ENCODE measurements around the gene ETV6. TPM values are rescaled to one million over a fixed set of nuclear protein-coding genes. Genes with fewer than 3 reads are reported as not detected.

The ETV6 gene
- total and polyA plus RNA-seq, 9 of the 15 experiments (the other 6 are each of a cell fraction or from before 2014, with no cell fraction given) = 0.81 to 12.7 (median 4.1) TPM

DNA sequence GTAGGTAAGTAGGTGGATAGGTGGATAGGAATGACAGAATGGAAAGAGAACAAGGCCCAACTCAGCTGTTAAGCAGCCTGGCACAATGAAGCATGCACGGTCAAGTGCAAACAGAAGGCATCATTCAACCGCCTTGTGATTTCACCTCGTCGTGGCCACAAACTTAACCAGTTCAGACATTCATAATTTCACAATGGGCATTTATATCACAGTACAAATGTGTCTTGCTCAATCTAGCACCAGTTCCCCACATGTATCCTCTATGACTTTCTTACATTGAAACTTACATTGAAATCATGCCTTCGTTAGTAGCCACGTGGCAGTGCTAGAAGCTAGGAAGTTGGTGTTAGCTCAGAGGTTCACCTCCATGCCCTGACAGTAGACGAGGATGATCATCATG is 207.5 kb downstream of the ETV6 start:
- ATAC-seq (no peak), DNase-seq (ENCODE audit: extremely low read depth in 1 of 4, low spot score in 3 of 4) (no peak), FAIRE-seq (no peak)
- 80% methylated on average over 7 of the region's 7 CpGs for WGBS (ENCODE audit: insufficient coverage, low coverage, missing lambda C conversion rate)
- H3K27ac ChIP-seq (ENCODE audit: extremely low read depth, low read depth, low read length) = no peak overlapping the region
- no peaks in the 10 kb centered on the region for H3K4me1 ChIP-seq (replicated peaks in 1 of 2; ENCODE audit: control insufficient read depth in 2 of 2, insufficient read depth in 2 of 2, low read length in 2 of 2)
- no peaks in the 10 kb centered on the region for H3K9me3 ChIP-seq (replicated peaks; ENCODE audit: control insufficient read depth, insufficient read depth, low read depth, low read length)
- no peaks in the 10 kb centered on the region for H4K20me1 ChIP-seq (replicated peaks; ENCODE audit: control insufficient read depth, insufficient read depth, low read length)
- no peak overlapping the region for H2AFZ ChIP-seq (ENCODE audit: low read depth, low read length)
- H3K9me1 ChIP-seq (ENCODE audit: control insufficient read depth, insufficient read depth, low read length) = no peaks in the 10 kb centered on the region
- intact Hi-C loops (cut with micrococcal nuclease) = no loop called here
- in situ Hi-C loops (cut with MboI) = no loop called here
- ChIA-PET CTCF (ENCODE audit: low intra/inter-chr PET ratio) (no interaction called here), POLR2A (no interaction called here)
- no TSS peak for BruUV-seq (replicated peaks)
- no peaks in the 10 kb centered on the region for H3K27me3 ChIP-seq (ENCODE audit: control insufficient read depth in 2 of 2, insufficient read depth in 2 of 2, low read length in 2 of 2)
- no peak overlapping the region for H3K4me2 ChIP-seq (ENCODE audit: insufficient read depth, low read length)
- H3K4me3 ChIP-seq = no peak overlapping the region
- H3K36me3 ChIP-seq (ENCODE audit: control insufficient read depth, insufficient read depth, low read length) = peaks cover 6% of the 10 kb centered on the region; the same call in 1 of the 3 replicates
- H3K79me2 ChIP-seq (ENCODE audit: control insufficient read depth, insufficient read depth, low read length) = no peaks in the 10 kb centered on the region
- TF ChIP-seq TOE1 (IDR thresholded peaks at IDR 0.05; ENCODE audit: borderline replicate concordance) = no peak
- no peak for TF ChIP-seq TOE1 (CRISPR knock-in tag; IDR thresholded peaks at IDR 0.05; ENCODE audit: borderline replicate concordance, low read depth)
- no peak for TF ChIP-seq ZNF121 (CRISPR knock-in tag; conservative IDR thresholded peaks at IDR 0.05)
- TF ChIP-seq SMARCB1 (IDR thresholded peaks at IDR 0.05; ENCODE audit: insufficient read length, low read depth) = no peak
- TF ChIP-seq, protein P1, sequence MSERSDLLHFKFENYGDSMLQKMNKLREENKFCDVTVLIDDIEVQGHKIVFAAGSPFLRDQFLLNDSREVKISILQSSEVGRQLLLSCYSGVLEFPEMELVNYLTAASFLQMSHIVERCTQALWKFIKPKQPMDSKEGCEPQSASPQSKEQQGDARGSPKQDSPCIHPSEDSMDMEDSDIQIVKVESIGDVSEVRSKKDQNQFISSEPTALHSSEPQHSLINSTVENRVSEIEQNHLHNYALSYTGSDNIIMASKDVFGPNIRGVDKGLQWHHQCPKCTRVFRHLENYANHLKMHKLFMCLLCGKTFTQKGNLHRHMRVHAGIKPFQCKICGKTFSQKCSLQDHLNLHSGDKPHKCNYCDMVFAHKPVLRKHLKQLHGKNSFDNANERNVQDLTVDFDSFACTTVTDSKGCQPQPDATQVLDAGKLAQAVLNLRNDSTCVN (CRISPR knock-in tag; IDR thresholded peaks at IDR 0.05) = no peak
- TF ChIP-seq, protein P2, sequence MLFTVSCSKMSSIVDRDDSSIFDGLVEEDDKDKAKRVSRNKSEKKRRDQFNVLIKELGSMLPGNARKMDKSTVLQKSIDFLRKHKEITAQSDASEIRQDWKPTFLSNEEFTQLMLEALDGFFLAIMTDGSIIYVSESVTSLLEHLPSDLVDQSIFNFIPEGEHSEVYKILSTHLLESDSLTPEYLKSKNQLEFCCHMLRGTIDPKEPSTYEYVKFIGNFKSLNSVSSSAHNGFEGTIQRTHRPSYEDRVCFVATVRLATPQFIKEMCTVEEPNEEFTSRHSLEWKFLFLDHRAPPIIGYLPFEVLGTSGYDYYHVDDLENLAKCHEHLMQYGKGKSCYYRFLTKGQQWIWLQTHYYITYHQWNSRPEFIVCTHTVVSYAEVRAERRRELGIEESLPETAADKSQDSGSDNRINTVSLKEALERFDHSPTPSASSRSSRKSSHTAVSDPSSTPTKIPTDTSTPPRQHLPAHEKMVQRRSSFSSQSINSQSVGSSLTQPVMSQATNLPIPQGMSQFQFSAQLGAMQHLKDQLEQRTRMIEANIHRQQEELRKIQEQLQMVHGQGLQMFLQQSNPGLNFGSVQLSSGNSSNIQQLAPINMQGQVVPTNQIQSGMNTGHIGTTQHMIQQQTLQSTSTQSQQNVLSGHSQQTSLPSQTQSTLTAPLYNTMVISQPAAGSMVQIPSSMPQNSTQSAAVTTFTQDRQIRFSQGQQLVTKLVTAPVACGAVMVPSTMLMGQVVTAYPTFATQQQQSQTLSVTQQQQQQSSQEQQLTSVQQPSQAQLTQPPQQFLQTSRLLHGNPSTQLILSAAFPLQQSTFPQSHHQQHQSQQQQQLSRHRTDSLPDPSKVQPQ (CRISPR knock-in tag; IDR thresholded peaks at IDR 0.05; ENCODE audit: borderline replicate concordance) = no peak
- no peak for TF ChIP-seq PTRF (tag; IDR thresholded peaks at IDR 0.05)
- no peak for TF ChIP-seq MECOM (CRISPR knock-in tag; IDR thresholded peaks at IDR 0.05)
- no peak for TF ChIP-seq MAFG (tag; conservative IDR thresholded peaks at IDR 0.05)
- TF ChIP-seq TBP (optimal IDR thresholded peaks at IDR 0.05; ENCODE audit: low read depth, low read length) = no peak
- TF ChIP-seq ZNF197 (CRISPR knock-in tag; IDR thresholded peaks at IDR 0.05; ENCODE audit: low read depth) = no peak
- no peak for TF ChIP-seq ZNF124 (CRISPR knock-in tag; IDR thresholded peaks at IDR 0.05)
- TF ChIP-seq, protein P3, sequence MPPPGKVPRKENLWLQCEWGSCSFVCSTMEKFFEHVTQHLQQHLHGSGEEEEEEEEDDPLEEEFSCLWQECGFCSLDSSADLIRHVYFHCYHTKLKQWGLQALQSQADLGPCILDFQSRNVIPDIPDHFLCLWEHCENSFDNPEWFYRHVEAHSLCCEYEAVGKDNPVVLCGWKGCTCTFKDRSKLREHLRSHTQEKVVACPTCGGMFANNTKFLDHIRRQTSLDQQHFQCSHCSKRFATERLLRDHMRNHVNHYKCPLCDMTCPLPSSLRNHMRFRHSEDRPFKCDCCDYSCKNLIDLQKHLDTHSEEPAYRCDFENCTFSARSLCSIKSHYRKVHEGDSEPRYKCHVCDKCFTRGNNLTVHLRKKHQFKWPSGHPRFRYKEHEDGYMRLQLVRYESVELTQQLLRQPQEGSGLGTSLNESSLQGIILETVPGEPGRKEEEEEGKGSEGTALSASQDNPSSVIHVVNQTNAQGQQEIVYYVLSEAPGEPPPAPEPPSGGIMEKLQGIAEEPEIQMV (tag; conservative IDR thresholded peaks at IDR 0.05; ENCODE audit: low read depth) = no peak
- no peak for TF ChIP-seq ZNF830 (CRISPR knock-in tag; IDR thresholded peaks at IDR 0.05)
- TF ChIP-seq, protein P4, sequence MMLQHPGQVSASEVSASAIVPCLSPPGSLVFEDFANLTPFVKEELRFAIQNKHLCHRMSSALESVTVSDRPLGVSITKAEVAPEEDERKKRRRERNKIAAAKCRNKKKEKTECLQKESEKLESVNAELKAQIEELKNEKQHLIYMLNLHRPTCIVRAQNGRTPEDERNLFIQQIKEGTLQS (IDR thresholded peaks at IDR 0.05) = no peak
- TF ChIP-seq, protein P4 (CRISPR knock-in tag; conservative IDR thresholded peaks at IDR 0.05) = no peak
- TF ChIP-seq NELFE (IDR thresholded peaks at IDR 0.05; ENCODE audit: insufficient read depth, insufficient read length) = no peak
- H3K9ac ChIP-seq (ENCODE audit: insufficient read depth in 1 of 2, low read depth in 2 of 2, low read length in 2 of 2) = no peak overlapping the region
